ENCODE data around the gene PTPN14.

DNA sequence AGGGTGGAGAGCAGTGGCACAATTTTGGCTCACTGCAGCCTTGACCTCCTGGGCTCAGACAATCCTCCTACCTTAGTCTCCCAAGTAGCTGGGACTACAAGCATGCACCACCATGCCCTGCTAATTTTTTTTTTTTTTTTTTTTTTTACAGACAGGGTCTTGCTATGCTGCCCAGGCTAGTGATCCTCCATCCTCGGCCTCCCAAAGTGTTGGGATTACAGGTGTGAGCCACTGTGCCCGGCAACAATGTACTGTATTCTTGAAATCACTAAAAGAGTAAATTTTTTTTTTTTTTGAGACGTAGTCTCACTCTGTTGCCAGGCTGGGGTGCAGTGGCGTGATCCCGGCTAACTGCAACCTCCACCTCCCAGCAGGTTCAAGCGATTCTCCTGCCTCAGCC lies 152.9 kb downstream of the PTPN14 start:
- TF ChIP-seq POLR2AphosphoS5 (IDR thresholded peaks at IDR 0.05; ENCODE audit: low read depth, low read length) = no peak
- TF ChIP-seq, protein P1, sequence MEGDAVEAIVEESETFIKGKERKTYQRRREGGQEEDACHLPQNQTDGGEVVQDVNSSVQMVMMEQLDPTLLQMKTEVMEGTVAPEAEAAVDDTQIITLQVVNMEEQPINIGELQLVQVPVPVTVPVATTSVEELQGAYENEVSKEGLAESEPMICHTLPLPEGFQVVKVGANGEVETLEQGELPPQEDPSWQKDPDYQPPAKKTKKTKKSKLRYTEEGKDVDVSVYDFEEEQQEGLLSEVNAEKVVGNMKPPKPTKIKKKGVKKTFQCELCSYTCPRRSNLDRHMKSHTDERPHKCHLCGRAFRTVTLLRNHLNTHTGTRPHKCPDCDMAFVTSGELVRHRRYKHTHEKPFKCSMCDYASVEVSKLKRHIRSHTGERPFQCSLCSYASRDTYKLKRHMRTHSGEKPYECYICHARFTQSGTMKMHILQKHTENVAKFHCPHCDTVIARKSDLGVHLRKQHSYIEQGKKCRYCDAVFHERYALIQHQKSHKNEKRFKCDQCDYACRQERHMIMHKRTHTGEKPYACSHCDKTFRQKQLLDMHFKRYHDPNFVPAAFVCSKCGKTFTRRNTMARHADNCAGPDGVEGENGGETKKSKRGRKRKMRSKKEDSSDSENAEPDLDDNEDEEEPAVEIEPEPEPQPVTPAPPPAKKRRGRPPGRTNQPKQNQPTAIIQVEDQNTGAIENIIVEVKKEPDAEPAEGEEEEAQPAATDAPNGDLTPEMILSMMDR (IDR thresholded peaks at IDR 0.05; ENCODE audit: control extremely low read depth in 1 of 3, insufficient read depth in 1 of 3, low read depth in 1 of 3, low read length in 3 of 3) = no peak
- TF ChIP-seq, protein P2, sequence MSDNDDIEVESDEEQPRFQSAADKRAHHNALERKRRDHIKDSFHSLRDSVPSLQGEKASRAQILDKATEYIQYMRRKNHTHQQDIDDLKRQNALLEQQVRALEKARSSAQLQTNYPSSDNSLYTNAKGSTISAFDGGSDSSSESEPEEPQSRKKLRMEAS (IDR thresholded peaks at IDR 0.05) = no peak
- no peak for TF ChIP-seq YY1 (IDR thresholded peaks at IDR 0.05; ENCODE audit: low read depth, low read length)
- TF ChIP-seq SAP30 (IDR thresholded peaks at IDR 0.05; ENCODE audit: insufficient read depth, insufficient replicate concordance, low read length) = no peak
- no peak for TF ChIP-seq ASH2L (IDR thresholded peaks at IDR 0.05; ENCODE audit: low read length)
- TF ChIP-seq, protein P3, sequence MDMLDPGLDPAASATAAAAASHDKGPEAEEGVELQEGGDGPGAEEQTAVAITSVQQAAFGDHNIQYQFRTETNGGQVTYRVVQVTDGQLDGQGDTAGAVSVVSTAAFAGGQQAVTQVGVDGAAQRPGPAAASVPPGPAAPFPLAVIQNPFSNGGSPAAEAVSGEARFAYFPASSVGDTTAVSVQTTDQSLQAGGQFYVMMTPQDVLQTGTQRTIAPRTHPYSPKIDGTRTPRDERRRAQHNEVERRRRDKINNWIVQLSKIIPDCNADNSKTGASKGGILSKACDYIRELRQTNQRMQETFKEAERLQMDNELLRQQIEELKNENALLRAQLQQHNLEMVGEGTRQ (IDR thresholded peaks at IDR 0.05; ENCODE audit: low read length) = no peak
- TF ChIP-seq SP1 (IDR thresholded peaks at IDR 0.05; ENCODE audit: low read depth, low read length) = no peak
- no peak for TF ChIP-seq POLR2A (IDR thresholded peaks at IDR 0.05; ENCODE audit: control extremely low read depth in 1 of 2, low read depth in 2 of 2, low read length in 2 of 2)
- TF ChIP-seq EP300 (IDR thresholded peaks at IDR 0.05; ENCODE audit: borderline replicate concordance in 1 of 2, low read depth in 2 of 2, low read length in 2 of 2) = no peak
- no peak for TF ChIP-seq JUN (IDR thresholded peaks at IDR 0.05; ENCODE audit: low read depth, low read length)
- no peak for TF ChIP-seq JUND (IDR thresholded peaks at IDR 0.05; ENCODE audit: low read length)
- no peak for TF ChIP-seq EZH2 (IDR thresholded peaks at IDR 0.05; ENCODE audit: low read depth, low read length, severe bottlenecking)
